Breast epithelium (tissue), 3 donors: ENCODE results near the gene UNC80.

Experiments
- POLR2A ChIP-seq: fragments of 450-650 bp; IDR thresholded peaks from one replicate; pipeline ENCODE4 v1.6.1; 2016; ENCODE audit warnings: antibody characterized with exemption, mild to moderate bottlenecking, moderate library complexity
- POLR2AphosphoS5 ChIP-seq, 3 donors: sonication (generic); formaldehyde crosslinking; IDR thresholded peaks; one replicate each; pipeline ENCODE4 v1.6.1; 2017; ENCODE audit warnings: antibody characterized with exemption in 3 of 3
- TF ChIP-seq, protein P1 (sequence below), 3 donors: fragments of 450-650 bp; IDR thresholded peaks; one replicate each; pipeline ENCODE4 v1.5.1; 2016 to 2017; ENCODE audit warnings: antibody characterized with exemption in 3 of 3, mild to moderate bottlenecking in 3 of 3, moderate library complexity in 3 of 3

DNA sequence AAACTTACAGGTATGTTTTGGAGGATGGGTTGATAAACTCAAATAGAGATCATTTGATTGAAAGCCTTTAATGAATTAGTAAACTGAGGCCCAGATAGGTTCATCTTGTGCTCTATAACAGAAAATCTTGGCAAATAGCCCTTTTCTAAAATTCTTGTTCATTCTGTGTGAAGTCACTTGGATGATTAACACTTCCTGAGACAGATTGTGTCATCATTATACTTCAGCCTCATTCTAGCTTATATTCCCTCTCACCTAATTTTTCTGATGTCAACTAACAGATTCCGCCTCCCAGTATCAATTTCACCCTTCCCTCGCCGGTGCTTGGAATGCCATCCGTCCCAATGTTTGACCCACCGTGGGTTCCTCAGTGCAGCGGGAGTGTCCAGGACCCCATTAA, 146.6 kb downstream of the UNC80 start:
- TF ChIP-seq, protein P1, sequence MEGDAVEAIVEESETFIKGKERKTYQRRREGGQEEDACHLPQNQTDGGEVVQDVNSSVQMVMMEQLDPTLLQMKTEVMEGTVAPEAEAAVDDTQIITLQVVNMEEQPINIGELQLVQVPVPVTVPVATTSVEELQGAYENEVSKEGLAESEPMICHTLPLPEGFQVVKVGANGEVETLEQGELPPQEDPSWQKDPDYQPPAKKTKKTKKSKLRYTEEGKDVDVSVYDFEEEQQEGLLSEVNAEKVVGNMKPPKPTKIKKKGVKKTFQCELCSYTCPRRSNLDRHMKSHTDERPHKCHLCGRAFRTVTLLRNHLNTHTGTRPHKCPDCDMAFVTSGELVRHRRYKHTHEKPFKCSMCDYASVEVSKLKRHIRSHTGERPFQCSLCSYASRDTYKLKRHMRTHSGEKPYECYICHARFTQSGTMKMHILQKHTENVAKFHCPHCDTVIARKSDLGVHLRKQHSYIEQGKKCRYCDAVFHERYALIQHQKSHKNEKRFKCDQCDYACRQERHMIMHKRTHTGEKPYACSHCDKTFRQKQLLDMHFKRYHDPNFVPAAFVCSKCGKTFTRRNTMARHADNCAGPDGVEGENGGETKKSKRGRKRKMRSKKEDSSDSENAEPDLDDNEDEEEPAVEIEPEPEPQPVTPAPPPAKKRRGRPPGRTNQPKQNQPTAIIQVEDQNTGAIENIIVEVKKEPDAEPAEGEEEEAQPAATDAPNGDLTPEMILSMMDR (IDR thresholded peaks at IDR 0.05) = no peak
- TF ChIP-seq POLR2AphosphoS5 (IDR thresholded peaks at IDR 0.05) (no peak), POLR2A (no peak)
